Trophoblast cell (in vitro differentiated cells and primary cell): ENCODE measurements around the gene ST6GALNAC3.
A peak's percentile ranks its signal among the peaks of the same experiment; 100 is the strongest.

Experiments
- DNase-seq, 2 donors: peaks; one replicate each; pipeline ENCODE4 v3.0.0-alpha.2; 2016
- H2AFZ ChIP-seq: 2 replicates; pipeline ENCODE4 v1.6.1; 2013; ENCODE audit warnings: low read length, moderate library complexity, mild to moderate bottlenecking; ENCODE audit not compliant: insufficient read depth, poor library complexity
- H2AK5ac ChIP-seq: 2 replicates; pipeline ENCODE4 v1.6.1; 2013; ENCODE audit warnings: mild to moderate bottlenecking, low read length
- H2BK120ac ChIP-seq: 2 replicates; pipeline ENCODE4 v1.6.1; 2013; ENCODE audit warnings: low read length, mild to moderate bottlenecking, moderate library complexity; ENCODE audit not compliant: insufficient read depth, poor library complexity
- H2BK12ac ChIP-seq: 2 replicates; pipeline ENCODE4 v1.6.1; 2013; ENCODE audit warnings: mild to moderate bottlenecking, low read length, moderate library complexity
- H2BK5ac ChIP-seq: 2 replicates; pipeline ENCODE4 v1.6.1; 2013; ENCODE audit warnings: low read length, low read depth, moderate library complexity, mild to moderate bottlenecking; ENCODE audit not compliant: poor library complexity
- H3K14ac ChIP-seq: 2 replicates; pipeline ENCODE4 v1.6.1; 2013; ENCODE audit warnings: mild to moderate bottlenecking, low read length
- H3K18ac ChIP-seq: 2 replicates; pipeline ENCODE4 v1.6.1; 2013; ENCODE audit warnings: mild to moderate bottlenecking, low read length
- H3K23ac ChIP-seq: 2 replicates; pipeline ENCODE4 v1.6.1; 2013; ENCODE audit warnings: low read length
- H3K27ac ChIP-seq: 2 replicates; pipeline ENCODE4 v1.5.1; 2013; ENCODE audit warnings: low read depth, mild to moderate bottlenecking, inconsistent platforms, low read length, moderate library complexity
- H3K27me3 ChIP-seq: 2 replicates; pipeline ENCODE4 v1.6.1; 2013; ENCODE audit warnings: inconsistent platforms, mild to moderate bottlenecking, low read length, moderate library complexity; ENCODE audit not compliant: insufficient read depth
- H3K36me3 ChIP-seq, 2 experiments: 1 replicate in 1 of 2; 2 replicates in 1 of 2; pipeline ENCODE4 v1.6.1; 2013; ENCODE audit warnings: low read length in 2 of 2, mild to moderate bottlenecking in 2 of 2, moderate library complexity in 1 of 2; ENCODE audit not compliant: insufficient read depth in 2 of 2, control insufficient read depth in 1 of 2
- H3K4ac ChIP-seq: 2 replicates; pipeline ENCODE4 v1.6.1; 2013; ENCODE audit warnings: low read depth, mild to moderate bottlenecking, low read length, moderate library complexity
- H3K4me1 ChIP-seq, 2 experiments: 1 replicate in 1 of 2; 2 replicates in 1 of 2; pipeline ENCODE4 v1.6.1; 2013; ENCODE audit warnings: low read length in 2 of 2, mild to moderate bottlenecking in 2 of 2, moderate library complexity in 1 of 2; ENCODE audit not compliant: insufficient read depth in 2 of 2, control insufficient read depth in 1 of 2
- H3K4me2 ChIP-seq: 2 replicates; pipeline ENCODE4 v1.6.1; 2013; ENCODE audit warnings: inconsistent platforms, mild to moderate bottlenecking, low read length, moderate library complexity
- H3K4me3 ChIP-seq: 2 replicates; pipeline ENCODE4 v1.5.1; 2013; ENCODE audit warnings: mild to moderate bottlenecking, low read depth, low read length, inconsistent platforms
- H3K79me1 ChIP-seq: one replicate; pipeline ENCODE4 v1.6.1; 2013; ENCODE audit warnings: low read length
- H3K79me2 ChIP-seq: 2 replicates; pipeline ENCODE4 v1.6.1; 2013; ENCODE audit warnings: low read length, mild to moderate bottlenecking; ENCODE audit not compliant: control insufficient read depth, insufficient read depth, poor library complexity
- H3K9ac ChIP-seq: 2 replicates; pipeline ENCODE4 v1.6.1; 2013; ENCODE audit warnings: mild to moderate bottlenecking, low read length
- H3K9me3 ChIP-seq: 2 replicates; pipeline ENCODE4 v1.6.1; 2013; ENCODE audit warnings: low read depth, mild to moderate bottlenecking, control low read depth, inconsistent platforms, low read length; ENCODE audit not compliant: insufficient read depth
- H4K12ac ChIP-seq: 2 replicates; pipeline ENCODE4 v1.6.1; 2013; ENCODE audit warnings: low read depth, mild to moderate bottlenecking, low read length, moderate library complexity
- H4K8ac ChIP-seq: 2 replicates; pipeline ENCODE4 v1.6.1; 2013; ENCODE audit warnings: low read depth, mild to moderate bottlenecking, low read length, moderate library complexity
- H4K91ac ChIP-seq: one replicate; pipeline ENCODE4 v1.6.1; 2013; ENCODE audit warnings: low read depth, mild to moderate bottlenecking, low read length, moderate library complexity
- WGBS: extraction: QIAGEN DNeasy Blood & Tissue Kit; methylation state at CpG from one replicate; pipeline ENCODE4 v1.1.7; 2013; ENCODE audit warnings: missing lambda C conversion rate; ENCODE audit not compliant: insufficient read length, insufficient coverage; ENCODE audit errors: extremely low coverage; 5-methylcytosine and 5-hydroxymethylcytosine counted together

The ST6GALNAC3 gene

DNA sequence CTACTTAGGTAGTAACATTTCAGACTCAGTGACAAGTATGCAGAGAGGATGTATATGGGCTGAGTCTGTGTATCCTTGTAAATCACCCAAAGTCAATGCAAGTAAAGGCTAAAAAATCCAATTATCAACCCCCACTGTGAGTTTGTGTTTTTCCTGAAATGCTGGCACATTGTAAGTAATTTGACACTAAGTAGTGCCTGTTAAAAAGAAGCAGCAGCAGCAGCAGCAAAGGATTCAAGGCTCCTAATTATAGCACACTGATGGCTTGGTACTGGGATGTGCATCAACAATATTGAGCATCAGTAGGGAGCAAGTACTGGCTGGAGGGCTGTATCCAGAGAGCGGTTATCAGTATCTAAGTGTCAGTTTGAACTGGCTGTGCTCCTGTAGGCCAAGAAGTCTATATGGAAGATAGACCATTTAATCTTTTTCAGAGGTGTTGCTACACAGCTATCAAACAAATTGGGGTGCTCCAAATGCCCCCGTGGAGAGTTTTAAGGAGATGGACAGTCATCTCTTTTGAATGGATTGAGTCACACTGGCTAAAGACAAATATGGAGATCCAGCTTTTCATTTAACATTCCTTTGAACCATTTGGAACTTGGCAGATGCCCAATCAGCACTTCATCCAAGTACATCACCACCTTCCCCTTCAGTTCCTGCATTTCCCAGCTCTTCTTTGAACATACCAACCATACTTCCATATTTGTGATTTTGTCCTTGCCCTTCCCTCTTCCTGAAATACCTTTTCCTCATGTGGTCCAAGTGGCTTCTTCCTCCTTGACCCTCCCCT, 551.5 kb downstream of the ST6GALNAC3 start:
- H3K14ac ChIP-seq, result no peak overlapping the region
- H2AK5ac ChIP-seq, result no peak overlapping the region
- no peak overlapping the region for H4K8ac ChIP-seq
- no peak overlapping the region for H3K18ac ChIP-seq
- H4K12ac ChIP-seq, result no peak overlapping the region
- H3K36me3 ChIP-seq, result no peaks in the 10 kb centered on the region
- no peak overlapping the region for H2BK12ac ChIP-seq
- no peak for DNase-seq
- H3K4me3 ChIP-seq, result no peak overlapping the region
- H3K27ac ChIP-seq, result no peak overlapping the region
- no peak overlapping the region for H3K4me2 ChIP-seq
- no peak overlapping the region for H4K91ac ChIP-seq
- no peak overlapping the region for H2AFZ ChIP-seq
- H3K79me2 ChIP-seq, result no peaks in the 10 kb centered on the region
- H3K9ac ChIP-seq, result no peak overlapping the region
- H3K4me1 ChIP-seq, result no peaks in the 10 kb centered on the region
- no peak overlapping the region for H3K4ac ChIP-seq
- H3K9me3 ChIP-seq, result no peaks in the 10 kb centered on the region
- WGBS, result no CpG with 5 or more reads among the region's 2 CpGs
- no peak overlapping the region for H2BK120ac ChIP-seq
- no peaks in the 10 kb centered on the region for H3K27me3 ChIP-seq
- H3K23ac ChIP-seq, result no peak overlapping the region
- no peaks in the 10 kb centered on the region for H3K79me1 ChIP-seq
- H2BK5ac ChIP-seq, result no peak overlapping the region

DNA sequence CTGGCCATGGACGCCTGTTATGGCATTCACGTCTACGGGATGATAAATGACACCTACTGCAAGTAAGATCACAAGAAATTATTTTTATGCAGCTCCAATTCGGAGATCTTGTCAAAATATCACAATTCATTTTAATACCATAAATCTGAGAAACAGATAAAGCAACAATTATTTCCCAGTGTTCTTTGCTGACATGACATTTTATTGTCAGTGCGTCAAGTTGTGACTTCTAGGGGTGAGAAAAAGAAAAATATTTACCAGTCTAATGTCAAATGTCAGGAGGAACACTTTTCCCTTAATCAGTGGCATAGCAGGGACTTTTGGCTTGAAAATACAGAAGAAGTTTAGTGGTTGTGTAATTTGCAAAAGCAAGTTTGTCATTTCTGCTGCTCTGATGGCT, 553.0 kb downstream of the ST6GALNAC3 start:
- H2AK5ac ChIP-seq, result no peak overlapping the region
- no peak overlapping the region for H4K91ac ChIP-seq
- no peak overlapping the region for H2BK5ac ChIP-seq
- H3K9me3 ChIP-seq, result no peaks in the 10 kb centered on the region
- no peak overlapping the region for H3K4me3 ChIP-seq
- WGBS, result no CpG with 5 or more reads among the region's 5 CpGs
- H3K18ac ChIP-seq, result no peak overlapping the region
- no peaks in the 10 kb centered on the region for H3K4me1 ChIP-seq
- H3K79me1 ChIP-seq, result no peaks in the 10 kb centered on the region
- no peak overlapping the region for H2BK120ac ChIP-seq
- no peak overlapping the region for H3K4ac ChIP-seq
- no peak overlapping the region for H3K23ac ChIP-seq
- no peak overlapping the region for H3K14ac ChIP-seq
- no peak for DNase-seq
- H3K27ac ChIP-seq, result no peak overlapping the region
- no peak overlapping the region for H3K9ac ChIP-seq
- H2AFZ ChIP-seq, result no peak overlapping the region
- H3K79me2 ChIP-seq, result no peaks in the 10 kb centered on the region
- H3K27me3 ChIP-seq, result no peaks in the 10 kb centered on the region
- H4K8ac ChIP-seq, result no peak overlapping the region
- H3K36me3 ChIP-seq, result no peaks in the 10 kb centered on the region
- H4K12ac ChIP-seq, result no peak overlapping the region
- H3K4me2 ChIP-seq, result no peak overlapping the region
- no peak overlapping the region for H2BK12ac ChIP-seq

DNA sequence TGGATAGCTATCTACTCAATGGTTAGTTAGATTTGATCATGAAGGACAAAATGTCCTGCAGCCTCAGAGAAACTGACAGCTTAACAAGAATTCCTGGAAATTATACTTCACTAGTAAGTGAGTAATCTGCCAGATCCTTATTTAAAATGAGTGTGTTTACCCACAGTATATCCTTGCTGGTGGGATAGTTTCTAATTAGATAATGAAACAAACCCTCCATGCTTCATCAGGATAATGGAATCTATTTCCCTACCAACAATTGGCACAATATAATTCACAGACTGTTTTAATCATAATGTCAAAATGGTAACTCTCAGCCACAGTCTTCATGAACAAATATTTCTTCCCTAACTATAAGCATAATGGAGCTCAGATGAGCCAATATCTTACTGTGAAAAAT, 553.4 kb downstream of the ST6GALNAC3 start:
- Histone ChIP-seq H3K79me2 (no peaks in the 10 kb centered on the region), H4K91ac (no peak overlapping the region), H2BK5ac (no peak overlapping the region), H3K18ac (no peak overlapping the region), H3K14ac (no peak overlapping the region), H3K4me1 (no peaks in the 10 kb centered on the region), H3K9me3 (no peaks in the 10 kb centered on the region), H3K23ac (no peak overlapping the region), H3K79me1 (no peaks in the 10 kb centered on the region), H3K9ac (no peak overlapping the region), H3K27me3 (no peaks in the 10 kb centered on the region), H2AK5ac (no peak overlapping the region), H3K36me3 (no peaks in the 10 kb centered on the region), H3K27ac (no peak overlapping the region), H3K4ac (no peak overlapping the region), H3K4me3 (no peak overlapping the region), H3K4me2 (no peak overlapping the region), H2BK12ac (no peak overlapping the region), H4K12ac (no peak overlapping the region), H4K8ac (no peak overlapping the region), H2BK120ac (no peak overlapping the region), H2AFZ (no peak overlapping the region)
- DNase-seq, result peak in 1 of 2 donors; percentile 14

DNA sequence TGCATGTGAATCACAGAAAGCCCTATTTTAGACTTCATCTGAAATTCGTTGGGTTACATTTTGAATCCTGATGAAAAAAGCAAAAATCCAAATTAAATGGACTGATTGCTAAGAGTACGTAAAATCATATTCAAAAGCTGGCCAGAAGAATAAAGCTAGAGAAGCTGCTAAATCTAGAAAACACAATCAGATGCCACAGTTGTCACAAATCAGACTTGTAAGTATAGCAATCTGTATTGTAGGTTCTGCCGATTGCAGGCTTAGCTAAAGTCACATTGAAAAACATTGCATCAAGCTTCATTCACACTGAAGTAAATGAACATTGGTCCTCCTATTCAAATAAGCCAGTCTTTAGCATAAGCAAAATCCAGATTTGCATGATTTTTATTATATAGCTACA, 557.6 kb downstream of the ST6GALNAC3 start:
- H3K79me1 ChIP-seq, result no peaks in the 10 kb centered on the region
- no peak for DNase-seq
- H2BK120ac ChIP-seq, result no peak overlapping the region
- no peak overlapping the region for H4K12ac ChIP-seq
- H3K9me3 ChIP-seq, result no peaks in the 10 kb centered on the region
- H3K36me3 ChIP-seq, result no peaks in the 10 kb centered on the region
- H2AK5ac ChIP-seq, result no peak overlapping the region
- no peak overlapping the region for H4K8ac ChIP-seq
- H3K23ac ChIP-seq, result no peak overlapping the region
- WGBS, result no CpG with 5 or more reads among the region's 3 CpGs
- no peak overlapping the region for H3K4ac ChIP-seq
- H2AFZ ChIP-seq, result no peak overlapping the region
- H3K4me2 ChIP-seq, result no peak overlapping the region
- H3K79me2 ChIP-seq, result no peaks in the 10 kb centered on the region
- H3K18ac ChIP-seq, result no peak overlapping the region
- no peak overlapping the region for H3K27ac ChIP-seq
- no peak overlapping the region for H3K9ac ChIP-seq
- no peaks in the 10 kb centered on the region for H3K27me3 ChIP-seq
- H4K91ac ChIP-seq, result no peak overlapping the region
- H3K14ac ChIP-seq, result no peak overlapping the region
- no peak overlapping the region for H2BK12ac ChIP-seq
- no peak overlapping the region for H2BK5ac ChIP-seq
- H3K4me3 ChIP-seq, result no peak overlapping the region
- no peaks in the 10 kb centered on the region for H3K4me1 ChIP-seq
